Measurements from ENCODE around the gene PRRG1. TPM values are rescaled to one million over a fixed set of nuclear protein-coding genes. Genes with fewer than 3 reads are reported as not detected.
"Not testable (repeated sequence)": the region's sequence is repeated elsewhere in the genome, so short reads cannot be mapped to it uniquely, and the experiment has no call there.

Gene PRRG1
- total RNA-seq, 1 donor = 19.0 TPM

- TF ChIP-seq CTCF (IDR thresholded peaks at IDR 0.05; ENCODE audit: insufficient read depth, low read depth, low read length) = no peak
- no peak overlapping the region for H3K4me3 ChIP-seq (ENCODE audit: low read depth, low read length)
- no peak for DNase-seq (ENCODE audit: low read depth)
Measured at GRCh38 chrX:37407736-37408135, 58.6 kb downstream of the PRRG1 start.

- DNase-seq (ENCODE audit: low read depth) = no peak
- TF ChIP-seq CTCF (IDR thresholded peaks at IDR 0.05; ENCODE audit: insufficient read depth, low read depth, low read length) = no peak
- H3K4me3 ChIP-seq (ENCODE audit: low read depth, low read length) = no peak overlapping the region
Measured at GRCh38 chrX:37409278-37409677, 60.1 kb downstream of the PRRG1 start.

- no peak for TF ChIP-seq CTCF (IDR thresholded peaks at IDR 0.05; ENCODE audit: insufficient read depth, low read depth, low read length)
- no peak overlapping the region for H3K4me3 ChIP-seq (ENCODE audit: low read depth, low read length)
- DNase-seq (ENCODE audit: low read depth) = peak; percentile 65
Measured at GRCh38 chrX:37420185-37420584, 71.0 kb downstream of the PRRG1 start.

- DNase-seq (ENCODE audit: low read depth) = no peak
Measured at GRCh38 chrX:37420756-37421155, 71.6 kb downstream of the PRRG1 start.

GRCh38 chrX:37424000-37424429, 74.9 kb downstream of the PRRG1 start:
- DNase-seq (ENCODE audit: low read depth) = no peak
- TF ChIP-seq CTCF (IDR thresholded peaks at IDR 0.05; ENCODE audit: insufficient read depth, low read depth, low read length) = no peak
- no peak overlapping the region for H3K4me3 ChIP-seq (ENCODE audit: low read depth, low read length)

More at GRCh38 chrX:37420756-37421155, 71.6 kb downstream of the PRRG1 start:
- H3K4me3 ChIP-seq (ENCODE audit: low read depth, low read length) = no peak overlapping the region
- no peak for TF ChIP-seq CTCF (IDR thresholded peaks at IDR 0.05; ENCODE audit: insufficient read depth, low read depth, low read length)

- TF ChIP-seq CTCF (IDR thresholded peaks at IDR 0.05; ENCODE audit: insufficient read depth, low read depth, low read length) = no peak
Measured at GRCh38 chrX:37425370-37425769, 76.2 kb downstream of the PRRG1 start.

GRCh38 chrX:37428962-37429361, 79.8 kb downstream of the PRRG1 start:
- not testable (repeated sequence) for H3K4me3 ChIP-seq (ENCODE audit: low read depth, low read length); DNase-seq (ENCODE audit: low read depth)

More at GRCh38 chrX:37425370-37425769, 76.2 kb downstream of the PRRG1 start:
- no peak overlapping the region for H3K4me3 ChIP-seq (ENCODE audit: low read depth, low read length)
- no peak for DNase-seq (ENCODE audit: low read depth)

Measured in fibroblast of villous mesenchyme (primary cell).